Mesothelial cell of epicardium (in vitro differentiated cells): ENCODE data around the gene PLCL2. TPM values are rescaled to one million over a fixed set of nuclear protein-coding genes. Genes with fewer than 3 reads are reported as not detected.

Source experiments
- DNase-seq, 2 experiments: peaks; one replicate each; pipeline ENCODE4 v3.0.0; 2021; ENCODE audit warnings: low spot score in 2 of 2; ENCODE audit not compliant: unreplicated experiment in 2 of 2
- H3K27ac Mint-ChIP-seq: 2 replicates; pipeline ENCODE4 v1.8.0; 2021; ENCODE audit warnings: mixed read lengths
- H3K27me3 Mint-ChIP-seq: 2 replicates; pipeline ENCODE4 v1.8.0; 2021; ENCODE audit warnings: low read depth, mixed read lengths
- H3K36me3 Mint-ChIP-seq: 2 replicates; pipeline ENCODE4 v1.8.0; 2021; ENCODE audit warnings: mixed read lengths
- H3K4me1 Mint-ChIP-seq: 2 replicates; pipeline ENCODE4 v1.8.0; 2021; ENCODE audit warnings: mixed read lengths
- H3K4me3 Mint-ChIP-seq: 2 replicates; pipeline ENCODE4 v1.8.0; 2021; ENCODE audit warnings: mild to moderate bottlenecking, moderate library complexity, mixed read lengths
- H3K9me3 Mint-ChIP-seq: 2 replicates; pipeline ENCODE4 v1.8.0; 2021; ENCODE audit warnings: mixed read lengths
- total RNA-seq: library from RNA; stranded (reverse); gene quantifications from 3 replicates; pipeline ENCODE4 v1.2.1, GENCODE V29; 2021
- TF ChIP-seq, protein P1 (sequence below): fragments of 200-600 bp; sonication (generic); IDR thresholded peaks from one replicate; pipeline ENCODE4 v1.5.0; 2021; ENCODE audit warnings: antibody characterized with exemption; ENCODE audit not compliant: unreplicated experiment

PLCL2 gene
- total RNA-seq, 1 donor from 2014 or later: 3.6 TPM

DNA sequence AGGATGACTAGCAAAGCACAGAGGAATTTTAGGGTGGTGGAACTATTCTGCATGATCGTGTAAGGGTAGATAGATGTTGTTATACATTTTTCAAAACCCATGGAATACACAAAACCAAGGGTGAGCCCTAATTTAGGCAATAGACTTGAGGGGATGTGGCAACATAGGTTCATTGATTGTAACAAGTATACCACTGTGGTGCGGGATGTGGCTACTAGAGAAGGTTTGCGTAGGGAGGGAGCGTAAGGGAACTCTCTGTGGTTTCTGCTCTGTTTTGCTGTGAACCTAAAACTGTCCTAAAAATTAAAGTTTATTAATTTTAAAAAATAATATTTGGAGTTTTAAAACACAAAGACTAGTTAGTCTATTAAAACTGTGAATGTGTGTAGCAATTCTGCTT, 202.8 kb downstream of the PLCL2 start:
- TF ChIP-seq, protein P1, sequence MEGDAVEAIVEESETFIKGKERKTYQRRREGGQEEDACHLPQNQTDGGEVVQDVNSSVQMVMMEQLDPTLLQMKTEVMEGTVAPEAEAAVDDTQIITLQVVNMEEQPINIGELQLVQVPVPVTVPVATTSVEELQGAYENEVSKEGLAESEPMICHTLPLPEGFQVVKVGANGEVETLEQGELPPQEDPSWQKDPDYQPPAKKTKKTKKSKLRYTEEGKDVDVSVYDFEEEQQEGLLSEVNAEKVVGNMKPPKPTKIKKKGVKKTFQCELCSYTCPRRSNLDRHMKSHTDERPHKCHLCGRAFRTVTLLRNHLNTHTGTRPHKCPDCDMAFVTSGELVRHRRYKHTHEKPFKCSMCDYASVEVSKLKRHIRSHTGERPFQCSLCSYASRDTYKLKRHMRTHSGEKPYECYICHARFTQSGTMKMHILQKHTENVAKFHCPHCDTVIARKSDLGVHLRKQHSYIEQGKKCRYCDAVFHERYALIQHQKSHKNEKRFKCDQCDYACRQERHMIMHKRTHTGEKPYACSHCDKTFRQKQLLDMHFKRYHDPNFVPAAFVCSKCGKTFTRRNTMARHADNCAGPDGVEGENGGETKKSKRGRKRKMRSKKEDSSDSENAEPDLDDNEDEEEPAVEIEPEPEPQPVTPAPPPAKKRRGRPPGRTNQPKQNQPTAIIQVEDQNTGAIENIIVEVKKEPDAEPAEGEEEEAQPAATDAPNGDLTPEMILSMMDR: no peak
- no peak overlapping the region for H3K4me3 Mint-ChIP-seq
- H3K27me3 Mint-ChIP-seq: no peaks in the 10 kb centered on the region
- no peak overlapping the region for H3K27ac Mint-ChIP-seq
- no peaks in the 10 kb centered on the region for H3K36me3 Mint-ChIP-seq
- H3K9me3 Mint-ChIP-seq: peaks cover 23% of the 10 kb centered on the region
- H3K4me1 Mint-ChIP-seq: peaks cover 3% of the 10 kb centered on the region
- no peak for DNase-seq

DNA sequence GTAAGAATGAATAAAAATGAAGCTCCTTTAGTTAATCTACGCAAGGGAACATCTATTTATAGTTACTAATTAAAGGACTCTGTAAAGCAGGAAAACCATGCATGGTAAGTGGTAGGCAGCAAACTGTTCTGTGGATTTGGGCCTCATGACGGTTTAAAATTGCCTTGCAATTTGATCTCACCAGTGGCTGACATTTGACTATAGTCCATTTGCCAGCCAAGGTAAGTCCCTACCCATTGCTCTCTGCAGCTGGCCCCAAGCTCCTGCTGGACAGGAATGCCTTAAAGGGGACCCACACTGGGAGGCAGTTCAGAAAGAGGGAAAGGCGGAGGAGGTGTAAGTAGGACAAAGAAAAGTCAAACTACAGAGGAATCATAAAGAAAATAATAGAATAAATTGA, 203.3 kb downstream of the PLCL2 start:
- TF ChIP-seq, protein P1: no peak
- H3K4me3 Mint-ChIP-seq: no peak overlapping the region
- H3K9me3 Mint-ChIP-seq: peaks cover 21% of the 10 kb centered on the region
- no peaks in the 10 kb centered on the region for H3K27me3 Mint-ChIP-seq
- no peak overlapping the region for H3K27ac Mint-ChIP-seq
- H3K36me3 Mint-ChIP-seq: no peaks in the 10 kb centered on the region
- peaks cover 3% of the 10 kb centered on the region for H3K4me1 Mint-ChIP-seq
- no peak for DNase-seq

DNA sequence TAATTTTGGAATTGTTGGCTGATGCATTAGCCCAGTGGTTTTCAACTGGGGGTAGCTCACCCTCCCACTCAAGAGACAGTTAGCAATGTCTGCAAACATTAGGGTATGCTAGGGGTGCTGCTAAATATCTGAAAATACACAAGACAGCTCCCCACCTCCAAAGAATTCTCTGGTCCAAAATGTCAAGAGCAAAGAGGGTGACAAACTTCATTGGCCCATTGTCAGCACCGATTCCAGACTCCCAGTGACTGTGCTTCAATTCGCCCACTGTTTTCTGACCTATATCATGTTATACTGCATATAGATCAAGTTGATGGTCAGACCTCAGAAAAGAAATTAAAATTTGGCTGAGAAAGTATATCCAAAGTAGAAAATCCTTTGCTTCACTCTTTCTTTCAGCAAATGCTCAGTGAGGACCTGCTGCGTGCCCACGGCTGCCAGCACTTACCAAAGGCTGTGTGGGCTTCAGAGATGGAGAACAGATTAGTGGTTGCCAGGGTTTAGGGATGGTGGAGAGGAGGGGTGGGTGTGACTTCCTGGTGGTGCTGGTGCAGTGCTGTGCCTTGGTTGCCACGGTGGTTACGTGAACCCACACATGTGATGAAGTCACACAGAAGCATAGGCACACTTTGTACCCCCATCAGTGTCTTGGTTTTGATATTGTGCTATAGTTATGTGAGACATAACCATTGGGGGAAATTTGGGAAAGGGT, 204.0 kb downstream of the PLCL2 start:
- H3K4me3 Mint-ChIP-seq: no peak overlapping the region
- no peak overlapping the region for H3K27ac Mint-ChIP-seq
- H3K4me1 Mint-ChIP-seq: peaks cover 3% of the 10 kb centered on the region
- no peaks in the 10 kb centered on the region for H3K27me3 Mint-ChIP-seq
- no peaks in the 10 kb centered on the region for H3K36me3 Mint-ChIP-seq
- DNase-seq: no peak
- H3K9me3 Mint-ChIP-seq: peaks cover 15% of the 10 kb centered on the region
- TF ChIP-seq, protein P1: no peak

DNA sequence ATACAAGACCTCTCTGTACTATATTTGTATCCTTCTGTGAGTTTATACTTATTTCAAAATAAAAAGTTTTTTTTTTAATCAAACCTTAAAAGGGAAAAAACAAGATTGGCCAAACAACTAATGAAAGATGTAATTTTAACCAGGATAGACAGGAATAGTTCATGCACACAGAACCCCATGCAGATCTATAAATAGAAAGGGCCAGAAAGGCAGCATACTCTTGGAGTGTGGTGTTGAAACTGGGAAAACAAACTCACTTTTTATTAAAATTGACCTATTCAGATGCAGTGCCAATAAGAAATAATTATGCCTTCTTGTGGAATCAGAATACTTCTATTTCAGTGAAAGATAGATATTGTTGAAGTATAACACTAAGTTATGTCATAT, 204.6 kb downstream of the PLCL2 start:
- Mint-ChIP-seq H3K4me3 (no peak overlapping the region), H3K9me3 (peaks cover 13% of the 10 kb centered on the region), H3K27me3 (peaks cover 1% of the 10 kb centered on the region), H3K36me3 (no peaks in the 10 kb centered on the region), H3K4me1 (peaks cover 3% of the 10 kb centered on the region), H3K27ac (no peak overlapping the region)
- TF ChIP-seq, protein P1: no peak
- no peak for DNase-seq

DNA sequence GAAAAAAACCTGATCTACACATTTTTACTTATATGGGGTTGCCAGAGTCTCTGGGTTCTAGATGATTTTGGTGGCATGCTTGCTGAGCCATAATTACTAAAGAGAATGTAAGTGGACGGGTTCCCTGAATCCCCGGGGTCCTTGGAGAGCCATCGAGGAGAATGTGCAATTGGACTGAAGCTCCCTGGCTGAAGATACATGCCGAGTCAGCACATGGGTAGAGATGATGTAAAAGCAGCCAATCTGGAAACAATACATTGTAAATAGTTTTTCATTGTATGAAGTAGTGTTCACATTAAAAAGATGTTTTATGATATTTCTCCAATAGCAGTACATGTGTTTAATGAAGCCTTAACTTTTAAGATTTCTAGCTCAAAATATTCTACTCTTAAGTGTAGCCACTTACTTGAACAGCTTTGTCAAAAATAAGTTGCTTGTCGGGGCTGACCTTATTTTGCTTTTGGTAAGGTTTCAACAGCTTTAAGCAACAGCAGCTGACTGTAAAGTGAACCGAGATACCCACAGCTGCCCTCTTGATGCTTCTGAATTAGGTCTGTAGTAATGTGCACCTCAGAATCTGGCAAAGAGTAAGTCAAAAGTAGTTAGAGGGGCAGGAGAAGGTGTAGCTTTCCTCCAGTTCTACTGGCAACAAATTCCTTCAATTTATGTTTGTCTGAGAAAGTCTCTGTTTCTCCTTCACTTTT, 205.7 kb downstream of the PLCL2 start:
- Mint-ChIP-seq H3K27me3 (peaks cover 9% of the 10 kb centered on the region), H3K4me3 (no peak overlapping the region), H3K36me3 (no peaks in the 10 kb centered on the region), H3K4me1 (peaks cover 3% of the 10 kb centered on the region), H3K27ac (no peak overlapping the region), H3K9me3 (peaks cover 7% of the 10 kb centered on the region)
- DNase-seq: no peak
- TF ChIP-seq, protein P1: no peak
